ELR (cell line): ENCODE measurements around the gene MSANTD4.
"Not testable (repeated sequence)": the region's sequence is repeated elsewhere in the genome, so short reads cannot be mapped to it uniquely, and the experiment has no call there.

Experiments used
- DNase-seq: peaks from one replicate; pipeline ENCODE4 v3.0.0-alpha.2; 2015; ENCODE audit warnings: low read depth

The MSANTD4 gene

GRCh38 chr11:106012744-106013143, 9.3 kb downstream of the MSANTD4 start:
- peak; percentile 79 for DNase-seq

GRCh38 chr11:106011481-106011880, 10.6 kb downstream of the MSANTD4 start:
- no peak for DNase-seq

- not testable (repeated sequence) for DNase-seq
These were observed 18.9 kb downstream of the MSANTD4 start for GRCh38 chr11:106003094-106003493.

- DNase-seq = peak; percentile 6
These were observed 20.6 kb downstream of the MSANTD4 start for GRCh38 chr11:106001304-106002012.

GRCh38 chr11:105991888-105992287, 30.2 kb downstream of the MSANTD4 start:
- no peak for DNase-seq

- no peak for DNase-seq
These were observed 32.9 kb downstream of the MSANTD4 start for GRCh38 chr11:105989124-105989523.

GRCh38 chr11:105988197-105988596, 33.8 kb downstream of the MSANTD4 start:
- no peak for DNase-seq

GRCh38 chr11:105986554-105986953, 35.5 kb downstream of the MSANTD4 start:
- DNase-seq = no peak

- no peak for DNase-seq
These were observed 41.9 kb downstream of the MSANTD4 start for GRCh38 chr11:105979997-105980703.

- peak; percentile 79 for DNase-seq
These were observed 46.9 kb downstream of the MSANTD4 start for GRCh38 chr11:105975128-105975527.

GRCh38 chr11:105969756-105970155, 52.3 kb downstream of the MSANTD4 start:
- DNase-seq = no peak

GRCh38 chr11:105968021-105968697, 53.9 kb downstream of the MSANTD4 start:
- DNase-seq = peak; percentile 68

GRCh38 chr11:105960252-105961245, 61.5 kb downstream of the MSANTD4 start:
- DNase-seq = no peak
